GM21576 (cell line): ENCODE data around the gene PTPRQ.

Source experiments
- ATAC-seq: cut with Tn5 transposase; IDR thresholded peaks from one replicate; pipeline ENCODE4 v1.9.1; 2021; ENCODE audit warnings: mild to moderate bottlenecking, moderate library complexity; ENCODE audit not compliant: unreplicated experiment

PTPRQ gene

DNA sequence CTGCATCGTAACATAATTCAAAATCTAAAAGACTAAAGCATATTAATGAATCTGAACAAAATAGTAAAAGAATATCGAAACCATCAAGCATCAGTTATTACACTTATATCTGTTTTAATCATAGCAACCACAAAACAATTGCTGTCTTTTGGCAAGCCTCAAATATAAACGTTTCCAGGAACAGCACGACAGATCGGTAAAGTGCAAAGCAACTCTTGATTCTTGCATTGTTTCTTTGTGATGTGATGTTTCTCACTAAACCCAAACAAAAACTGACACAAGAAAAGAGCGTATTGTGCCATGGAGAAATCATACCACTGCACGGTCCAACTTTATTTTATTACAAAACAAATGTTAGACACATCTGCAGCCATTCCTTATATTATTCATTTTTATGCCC lies 254.2 kb downstream of the PTPRQ start:
- ATAC-seq = no peak

DNA sequence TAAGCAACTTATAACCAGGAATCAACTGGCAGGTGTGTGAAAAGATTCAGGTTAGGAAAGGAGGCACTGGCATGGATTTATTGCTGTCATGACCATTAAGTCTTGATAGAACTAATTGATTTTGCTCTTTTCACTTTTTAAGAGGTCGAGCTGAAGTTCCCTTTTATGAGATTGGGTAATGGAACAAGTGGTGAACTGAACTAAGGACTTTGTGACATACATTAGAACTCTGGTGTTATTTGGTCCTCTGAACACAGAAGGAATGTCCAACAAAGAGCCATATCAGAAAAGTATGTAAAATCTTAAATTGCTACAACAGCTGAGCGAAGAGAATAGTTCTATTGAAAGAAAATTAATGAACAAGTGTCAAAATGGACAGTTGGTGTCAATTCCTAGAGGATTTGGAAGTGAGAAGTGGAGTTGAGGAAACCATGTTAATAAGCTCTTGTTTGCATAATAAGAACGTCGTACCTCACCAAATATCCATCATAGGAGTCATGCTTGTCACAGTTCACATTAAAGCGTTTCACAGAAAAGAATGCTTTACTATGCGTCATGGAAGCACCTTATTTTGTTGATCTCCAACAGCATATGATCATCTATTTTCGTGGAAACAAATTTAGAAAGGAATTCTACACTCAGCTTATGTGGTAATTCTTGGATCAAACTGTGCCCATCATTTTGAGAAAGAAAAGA lies 255.0 kb downstream of the PTPRQ start:
- no peak for ATAC-seq

DNA sequence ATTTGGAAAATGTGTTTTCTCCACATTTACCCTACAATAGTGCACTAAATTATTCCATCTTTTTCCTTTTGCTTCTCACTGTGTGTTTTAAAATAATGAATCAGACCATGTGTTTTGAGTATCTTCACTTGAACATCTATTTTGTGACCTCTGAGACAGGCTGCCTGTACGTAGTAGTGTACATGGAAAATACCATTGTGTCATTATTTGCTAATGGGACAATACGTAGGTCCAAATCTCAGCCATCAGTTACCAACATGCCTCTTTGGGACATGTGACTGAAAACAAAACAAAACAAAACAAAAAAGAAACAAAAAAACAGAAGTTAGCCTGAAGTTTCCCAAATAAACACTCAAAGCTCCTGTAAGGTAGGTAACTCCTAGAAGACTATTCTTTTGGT lies 256.3 kb downstream of the PTPRQ start:
- no peak for ATAC-seq

DNA sequence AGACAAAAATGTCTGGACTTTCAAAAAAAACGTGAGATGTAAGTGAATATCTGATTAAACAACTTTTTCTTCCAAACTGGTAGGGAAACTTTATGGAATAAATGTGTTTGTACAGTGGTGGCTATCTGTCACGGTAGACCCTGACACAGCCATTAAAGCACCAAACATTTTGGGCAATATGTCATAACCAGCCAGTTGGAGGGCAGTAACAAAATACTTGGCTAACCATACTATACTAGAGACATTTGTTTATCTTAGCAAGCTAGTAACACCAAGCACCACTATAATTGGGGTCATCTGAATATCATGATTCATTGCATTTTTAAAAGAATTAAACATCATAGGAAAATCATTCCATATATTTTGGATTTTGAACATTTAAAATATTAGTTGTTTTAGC lies 257.4 kb downstream of the PTPRQ start:
- no peak for ATAC-seq

DNA sequence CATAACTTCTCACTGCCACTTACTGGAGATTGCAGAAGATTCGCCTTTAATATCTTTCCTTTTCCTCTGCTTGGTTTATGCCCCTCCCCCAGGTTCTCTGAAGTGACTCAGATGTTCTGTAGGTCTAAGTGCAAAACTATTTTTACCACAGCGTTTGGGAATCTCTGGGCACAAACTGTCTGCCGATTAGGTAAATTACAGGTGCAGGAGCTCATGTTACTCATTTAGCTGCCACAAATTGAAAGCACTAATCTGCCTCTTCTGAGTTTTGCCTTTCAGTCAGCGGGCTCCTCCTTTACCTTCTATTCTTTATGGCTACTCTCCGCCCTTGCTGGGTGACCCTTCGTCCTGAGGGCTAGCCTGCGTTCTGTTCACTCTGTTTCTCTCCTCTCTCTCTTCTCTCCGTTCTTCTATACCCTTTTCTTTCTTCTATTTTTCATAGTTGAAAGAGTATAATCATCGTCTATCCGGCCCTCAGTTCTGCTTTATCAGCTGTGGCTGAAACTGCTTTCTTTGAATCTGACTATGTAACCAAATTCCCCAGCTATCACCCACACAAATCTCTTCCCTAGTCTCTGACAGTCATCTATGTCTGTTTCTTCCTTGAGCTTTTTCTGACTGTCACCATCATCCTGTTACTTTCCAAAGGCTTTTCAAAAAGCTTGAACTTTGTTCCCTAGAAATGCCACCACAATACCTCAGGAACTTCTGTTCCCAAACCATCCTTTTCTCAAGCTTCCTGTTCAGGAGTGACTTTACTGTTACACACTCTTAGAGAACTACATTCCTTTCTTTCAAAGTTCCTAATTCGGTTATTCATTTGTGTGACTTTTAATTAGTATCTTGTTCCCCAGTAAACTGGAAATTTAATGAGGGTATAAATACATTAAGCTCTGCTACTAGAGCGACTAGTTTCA lies 259.1 kb downstream of the PTPRQ start:
- peak; percentile 84 for ATAC-seq

DNA sequence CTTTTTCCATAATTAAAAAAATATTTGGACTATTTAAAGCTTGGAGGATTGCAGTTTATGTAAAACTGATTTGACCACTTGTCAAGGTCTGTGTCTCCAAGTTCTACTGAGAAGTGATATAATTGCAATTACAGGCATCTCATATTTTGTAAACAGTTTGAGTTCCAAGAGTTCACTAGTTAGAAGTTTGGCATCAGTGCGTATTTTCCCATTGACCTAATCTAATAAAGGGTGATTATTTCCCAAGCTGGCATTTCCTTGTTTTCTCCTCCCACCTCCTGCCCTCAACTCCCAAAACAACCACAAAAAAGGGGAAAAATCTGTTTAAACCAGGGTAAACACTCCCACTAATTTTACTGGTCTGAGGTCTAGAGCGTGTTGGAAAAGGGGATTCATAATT lies 260.4 kb downstream of the PTPRQ start:
- no peak for ATAC-seq

DNA sequence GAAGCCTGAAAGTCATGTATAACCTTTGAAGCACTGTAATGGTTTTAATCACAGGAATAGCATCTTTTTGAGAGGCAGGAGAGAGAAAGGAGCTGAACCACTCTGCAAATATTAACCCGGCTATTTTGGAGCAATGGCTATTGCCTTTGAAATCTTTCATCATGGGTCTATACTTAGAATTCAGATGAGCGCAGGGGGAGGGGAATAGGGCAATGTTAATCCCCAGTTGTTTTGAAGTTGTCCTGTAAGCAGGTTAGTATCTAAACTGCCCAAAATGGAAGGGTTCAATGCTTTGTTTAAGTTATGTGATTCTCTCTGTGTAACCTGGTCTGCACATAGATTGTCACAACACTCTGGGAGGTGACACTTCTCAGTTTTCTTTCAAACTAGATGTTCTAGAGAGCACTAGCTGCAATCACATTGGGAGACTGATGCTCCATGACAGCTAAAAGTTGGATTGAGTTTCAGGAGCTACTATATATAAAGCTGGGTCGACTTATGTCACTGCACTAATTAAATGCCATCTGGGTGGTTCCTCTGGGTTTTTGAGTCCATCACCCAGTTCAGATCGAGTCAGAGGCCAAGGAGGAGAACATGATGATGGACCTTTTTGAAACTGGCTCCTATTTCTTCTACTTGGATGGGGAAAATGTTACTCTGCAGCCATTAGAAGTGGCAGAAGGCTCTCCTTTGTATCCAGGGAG lies 263.2 kb downstream of the PTPRQ start, which contains the start of gene MYF6:
Gene MYF6, plus strand, starts transcription at position 509 of the 704 bp plus-strand sequence. Its CDS starts 86 bp downstream, at position 595.
- ATAC-seq = no peak

DNA sequence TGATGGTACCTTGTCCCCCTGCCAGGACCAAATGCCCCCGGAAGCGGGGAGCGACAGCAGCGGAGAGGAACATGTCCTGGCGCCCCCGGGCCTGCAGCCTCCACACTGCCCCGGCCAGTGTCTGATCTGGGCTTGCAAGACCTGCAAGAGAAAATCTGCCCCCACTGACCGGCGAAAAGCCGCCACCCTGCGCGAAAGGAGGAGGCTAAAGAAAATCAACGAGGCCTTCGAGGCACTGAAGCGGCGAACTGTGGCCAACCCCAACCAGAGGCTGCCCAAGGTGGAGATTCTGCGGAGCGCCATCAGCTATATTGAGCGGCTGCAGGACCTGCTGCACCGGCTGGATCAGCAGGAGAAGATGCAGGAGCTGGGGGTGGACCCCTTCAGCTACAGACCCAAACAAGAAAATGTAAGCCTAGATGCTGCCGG lies 263.8 kb downstream of the PTPRQ start:
- ATAC-seq = no peak

DNA sequence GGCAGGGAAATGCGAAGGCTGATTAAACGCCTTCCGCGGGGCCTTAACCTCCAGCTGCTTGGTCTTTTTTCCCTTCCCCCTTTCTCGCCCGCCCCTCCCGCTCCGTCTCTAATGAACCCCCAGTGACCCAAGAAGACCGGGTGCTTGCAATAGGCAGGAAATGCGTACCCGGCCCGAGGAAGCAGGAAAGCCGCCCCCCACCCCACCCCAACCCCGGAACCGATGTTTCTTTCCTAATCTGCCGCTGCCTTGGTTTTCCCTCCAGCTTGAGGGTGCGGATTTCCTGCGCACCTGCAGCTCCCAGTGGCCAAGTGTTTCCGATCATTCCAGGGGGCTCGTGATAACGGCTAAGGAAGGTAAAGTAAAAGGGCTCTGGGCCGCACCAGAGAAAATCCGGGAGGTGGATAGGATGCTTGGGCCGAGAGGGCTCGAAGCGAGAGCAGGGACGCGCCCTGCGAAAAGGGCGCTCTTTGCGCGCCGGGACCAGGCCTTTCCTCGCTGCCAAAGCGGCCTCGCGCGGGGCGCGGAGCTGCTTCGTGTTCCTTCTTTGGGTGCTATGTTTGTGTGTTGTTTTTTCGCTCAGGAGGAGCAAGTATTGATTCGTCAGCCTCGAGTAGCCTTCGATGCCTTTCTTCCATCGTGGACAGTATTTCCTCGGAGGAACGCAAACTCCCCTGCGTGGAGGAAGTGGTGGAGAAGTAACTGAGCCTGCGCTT lies 264.4 kb downstream of the PTPRQ start:
- no peak for ATAC-seq

DNA sequence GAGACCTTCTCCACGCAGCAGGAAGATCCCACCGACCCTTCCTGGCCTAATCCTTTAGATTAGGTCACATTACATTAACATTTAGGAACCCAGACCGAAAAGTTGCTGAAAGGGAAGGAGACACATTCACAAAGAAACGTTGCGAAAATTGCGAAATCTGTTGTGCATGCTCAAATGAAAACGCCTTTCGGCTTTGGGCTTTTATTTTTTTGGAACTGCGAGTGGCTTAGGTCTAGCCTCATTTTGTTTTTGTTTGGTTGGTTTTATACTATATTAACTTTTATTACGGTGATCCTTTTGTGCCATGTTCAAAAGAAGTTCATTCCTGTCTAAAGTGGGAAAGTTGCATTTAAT lies 264.9 kb downstream of the PTPRQ start:
- ATAC-seq = no peak

DNA sequence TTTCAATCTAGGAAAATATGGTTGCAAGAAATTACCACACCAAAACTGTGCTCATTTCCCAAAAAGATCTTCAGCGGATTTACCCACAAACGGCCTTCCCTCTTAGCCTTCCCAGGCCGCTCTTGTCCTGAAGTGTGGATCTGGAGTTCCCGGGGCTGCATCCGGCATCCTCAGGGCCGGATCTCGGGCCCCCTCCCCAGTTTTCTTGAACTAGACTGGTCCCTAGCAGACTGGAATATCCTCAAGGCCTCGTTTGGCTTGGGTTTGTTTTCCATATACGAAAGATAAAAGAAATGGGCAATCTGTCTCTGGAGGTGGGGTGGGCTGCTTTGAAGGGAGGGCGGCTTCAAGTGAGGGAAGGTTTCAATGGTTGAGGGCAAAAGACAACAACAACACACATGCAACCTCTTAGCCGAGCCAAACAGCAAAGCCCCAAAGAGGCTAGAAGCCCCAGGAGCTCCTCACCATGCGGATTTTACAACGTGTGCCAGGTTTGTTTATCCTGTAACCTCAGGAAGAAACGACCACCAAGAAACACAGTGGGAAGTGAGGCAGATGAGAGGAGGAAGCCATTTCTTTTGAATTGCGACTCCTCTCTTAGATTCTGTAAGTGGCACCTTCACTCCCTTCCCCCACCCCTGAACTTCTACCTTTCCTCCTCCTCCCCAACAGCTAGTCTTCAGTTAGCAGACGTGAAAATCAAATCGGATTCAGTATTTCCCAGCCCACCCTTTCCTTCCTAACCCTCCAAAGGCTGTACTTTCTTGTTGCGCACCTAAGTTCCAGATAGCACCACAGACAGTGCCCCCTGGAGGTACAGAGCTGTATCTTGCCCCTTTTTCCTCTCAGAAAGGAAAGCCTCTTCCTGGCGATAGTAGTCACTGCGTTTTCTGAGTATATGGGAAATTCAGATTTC lies 266.0 kb downstream of the PTPRQ start:
- peak; percentile 75 for ATAC-seq

DNA sequence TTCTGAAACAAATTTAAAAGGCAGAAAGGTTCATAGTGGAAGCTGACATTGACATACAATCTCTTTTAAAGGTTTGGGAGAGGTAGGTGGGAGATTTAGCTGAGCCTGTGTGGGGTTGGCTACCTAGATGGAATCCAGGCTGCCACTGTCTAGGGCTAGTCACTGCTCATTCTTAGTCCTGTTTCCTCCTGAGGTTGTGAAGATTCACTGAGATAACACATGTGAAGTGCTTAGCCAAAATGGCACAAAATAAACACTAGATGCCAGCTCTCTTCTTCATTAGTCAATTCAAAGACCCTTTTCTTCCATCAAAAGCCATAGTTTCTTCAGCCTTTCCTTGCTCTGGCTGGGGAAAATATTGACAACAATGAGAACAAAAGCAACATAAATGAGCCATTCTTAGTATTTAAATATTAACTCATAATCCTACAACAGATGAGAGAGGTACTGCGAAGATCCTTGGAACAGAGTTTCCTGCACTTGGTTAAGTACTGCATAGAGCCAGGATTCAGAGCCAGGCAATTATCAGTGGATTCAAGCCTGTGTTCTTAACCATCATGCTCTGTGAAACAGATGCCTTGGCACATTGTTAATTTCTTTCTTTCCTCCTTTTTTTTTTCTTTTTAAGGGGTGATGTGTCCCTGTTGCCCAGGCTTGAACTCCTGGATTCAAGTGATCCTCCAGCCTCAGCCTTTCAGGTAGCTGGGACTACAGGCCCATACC lies 266.9 kb downstream of the PTPRQ start:
- peak; percentile 14 for ATAC-seq

DNA sequence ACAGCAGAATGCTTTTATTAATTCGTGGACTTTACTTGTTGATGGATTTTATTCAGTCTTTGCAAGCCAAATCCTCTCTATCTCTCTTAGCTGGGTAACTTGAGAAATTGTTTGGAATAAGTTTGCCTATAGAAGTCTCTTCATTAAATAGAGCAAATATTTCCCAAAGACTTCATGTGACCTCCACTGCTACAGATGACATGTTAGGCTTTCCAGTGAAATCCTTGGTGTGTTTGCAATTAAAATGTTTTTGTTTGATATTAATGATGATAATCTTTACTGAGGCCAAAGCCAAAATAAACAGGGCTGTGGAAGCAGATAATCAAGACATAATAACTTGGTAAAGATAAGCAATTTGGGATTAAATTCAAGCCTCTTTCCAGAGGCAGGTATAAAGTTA lies 267.8 kb downstream of the PTPRQ start:
- no peak for ATAC-seq

DNA sequence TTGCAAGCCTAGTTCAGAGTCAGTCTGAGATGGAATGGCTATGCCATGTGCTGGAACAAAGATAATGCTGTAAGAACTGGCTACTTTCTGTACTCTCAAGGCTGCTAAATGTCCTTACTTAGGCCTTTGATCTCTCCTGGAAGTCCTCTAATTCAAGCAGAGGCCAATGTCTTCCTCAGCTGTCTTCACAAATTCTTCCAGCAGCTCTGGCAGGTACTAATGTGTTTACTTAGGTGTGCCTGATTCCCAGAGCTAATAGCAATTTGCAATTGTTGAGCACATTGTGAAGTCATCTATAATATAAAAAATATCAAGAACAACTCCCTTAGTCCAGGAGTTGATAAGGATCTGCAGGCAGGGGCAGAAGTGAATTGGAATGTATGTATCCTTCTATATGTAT lies 268.8 kb downstream of the PTPRQ start:
- no peak for ATAC-seq

DNA sequence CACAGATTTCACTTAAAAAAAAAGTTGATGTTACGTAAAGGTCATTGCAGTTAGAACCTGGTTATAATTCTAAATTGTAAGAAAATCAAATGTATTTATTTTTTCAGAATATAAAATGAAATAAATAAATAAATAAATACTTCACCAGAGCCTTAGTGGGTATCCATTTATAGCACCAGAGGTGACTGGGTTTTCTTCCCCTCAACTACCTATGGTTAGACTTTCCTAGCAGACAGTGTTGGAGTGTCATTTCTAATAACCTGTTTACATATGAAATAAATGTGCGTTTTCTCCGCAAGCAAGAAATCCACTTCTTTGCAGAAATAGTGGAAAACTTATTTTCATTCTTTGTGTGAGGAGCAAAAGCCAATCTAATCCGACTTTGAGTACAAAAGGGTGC lies 269.4 kb downstream of the PTPRQ start:
- no peak for ATAC-seq

DNA sequence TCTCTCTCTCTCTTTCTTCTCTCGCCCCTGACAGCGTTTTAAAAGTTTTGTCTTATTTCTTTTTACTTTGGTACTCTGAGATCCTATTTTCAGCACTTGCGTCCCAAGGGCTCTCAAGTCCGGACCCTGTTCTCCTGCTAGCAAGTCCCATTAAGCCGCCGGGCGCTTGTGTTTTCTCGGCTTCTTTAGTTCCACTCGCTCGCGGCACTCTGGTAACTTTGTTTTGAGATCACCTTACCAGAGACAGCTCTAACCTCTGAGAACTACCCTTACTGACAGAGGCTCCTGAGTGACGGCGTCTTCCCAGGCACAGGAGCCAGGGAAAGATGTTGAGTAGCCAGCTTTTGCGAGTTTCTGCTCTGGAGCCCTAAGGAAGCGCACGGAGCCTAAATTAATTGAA lies 270.0 kb downstream of the PTPRQ start:
- ATAC-seq = no peak

DNA sequence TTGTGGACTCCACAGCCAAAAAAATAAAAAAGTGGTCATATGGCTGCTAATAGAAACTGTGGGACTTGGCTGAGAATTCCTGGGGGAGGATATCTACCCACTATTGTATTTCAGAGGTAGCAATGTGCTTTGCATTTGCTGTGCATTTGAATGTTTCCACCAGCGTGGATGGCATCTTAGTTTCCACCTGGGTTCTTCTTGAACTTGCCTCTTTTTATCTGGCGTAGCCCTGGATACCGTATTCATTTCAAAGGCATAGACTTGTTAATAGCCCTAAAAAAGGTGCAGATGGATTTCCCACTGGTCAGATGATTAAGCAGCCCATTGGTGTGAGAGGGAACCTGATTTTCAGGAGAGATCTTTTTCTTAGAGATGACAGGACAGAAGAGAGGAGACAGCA lies 270.8 kb downstream of the PTPRQ start:
- ATAC-seq = no peak

DNA sequence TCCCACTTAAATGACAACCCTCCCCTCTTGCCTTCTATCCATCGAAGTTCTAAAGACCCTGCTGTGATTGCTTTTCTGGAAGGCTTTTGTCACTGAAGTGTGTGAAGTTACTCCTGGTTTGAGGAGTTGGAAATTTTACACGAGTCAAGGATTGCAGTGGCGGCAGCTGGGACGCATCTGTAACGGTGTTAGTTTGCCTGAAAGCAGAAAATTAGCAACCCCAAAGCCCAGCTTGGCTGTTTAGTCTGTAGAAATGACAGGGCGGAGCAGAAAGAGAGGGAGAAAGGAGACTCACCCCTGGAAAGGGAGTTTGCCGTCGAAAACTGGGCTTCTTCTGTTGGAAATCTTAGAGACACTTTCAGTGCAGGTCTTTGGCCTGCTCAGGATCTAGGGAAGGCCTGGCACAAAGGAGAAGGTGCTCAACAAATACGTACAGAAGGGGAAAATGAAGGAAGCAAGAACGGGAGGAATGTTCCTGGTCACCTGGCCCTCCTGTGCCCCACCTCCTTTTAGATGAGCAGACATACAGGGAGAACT lies 271.7 kb downstream of the PTPRQ start:
- ATAC-seq = no peak
